OCI-LY3 (cell line): ENCODE results near the gene TTLL11.

Source experiments
- CTCF ChIP-seq: fragments of 200-600, 300-600 bp; sonication (generic); IDR thresholded peaks from 2 replicates; pipeline ENCODE4 v1.5.1; 2014; ENCODE audit warnings: antibody characterized with exemption, low read length, low read depth
- EZH2phosphoT487 ChIP-seq: fragments of 200-600 bp; shearing (Covaris generic); IDR thresholded peaks from 2 replicates; pipeline ENCODE4 v1.6.1; 2018; ENCODE audit warnings: antibody characterized with exemption, mixed run types, low read depth

GRCh38 chr9:121983736-121984135 is 109.4 kb downstream of the TTLL11 start:
- TF ChIP-seq CTCF (no peak), EZH2phosphoT487 (no peak)
